HG03097 (cell line): ENCODE data around the gene MAJIN.
A peak's percentile ranks its signal among the peaks of the same experiment; 100 is the strongest.

Experiments used
- ATAC-seq: cut with Tn5 transposase; IDR thresholded peaks from one replicate; pipeline ENCODE4 v1.9.1; 2021; ENCODE audit not compliant: unreplicated experiment, low FRiP score

The MAJIN gene

GRCh38 chr11:64933935-64934681, 37.8 kb downstream of the MAJIN start:
- no peak for ATAC-seq

- ATAC-seq: no peak
Observed at GRCh38 chr11:64933213-64933934, 38.5 kb downstream of the MAJIN start.

GRCh38 chr11:64932324-64932723, 39.6 kb downstream of the MAJIN start:
- ATAC-seq: no peak

- no peak for ATAC-seq
Observed at GRCh38 chr11:64931290-64931689, 40.6 kb downstream of the MAJIN start.

GRCh38 chr11:64930340-64930739, 41.6 kb downstream of the MAJIN start:
- no peak for ATAC-seq

- ATAC-seq: no peak
Observed at GRCh38 chr11:64929625-64930024, 42.3 kb downstream of the MAJIN start.

- no peak for ATAC-seq
Observed at GRCh38 chr11:64928957-64929356, 43.0 kb downstream of the MAJIN start.

GRCh38 chr11:64926689-64927088, 45.2 kb downstream of the MAJIN start:
- ATAC-seq: no peak

GRCh38 chr11:64925536-64926436, 46.1 kb downstream of the MAJIN start:
- no peak for ATAC-seq

GRCh38 chr11:64924910-64925284, 47.0 kb downstream of the MAJIN start:
- no peak for ATAC-seq

GRCh38 chr11:64923944-64924909, 47.7 kb downstream of the MAJIN start, which contains the start of gene PPP2R5B:
PPP2R5B (plus strand) TSS chr11:64924689; CDS start chr11:64925735, 1,046 bp downstream.
- peak; percentile 66 for ATAC-seq

- ATAC-seq: no peak
Observed at GRCh38 chr11:64923151-64923661, 48.7 kb downstream of the MAJIN start.

- no peak for ATAC-seq
Observed at GRCh38 chr11:64921384-64921783, 50.5 kb downstream of the MAJIN start.

- ATAC-seq: no peak
Observed at GRCh38 chr11:64920124-64920523, 51.8 kb downstream of the MAJIN start.

GRCh38 chr11:64919627-64920026, 52.3 kb downstream of the MAJIN start:
- ATAC-seq: no peak

- no peak for ATAC-seq
Observed at GRCh38 chr11:64918017-64918416, 53.9 kb downstream of the MAJIN start.

GRCh38 chr11:64917663-64917995, 54.3 kb downstream of the MAJIN start:
- no peak for ATAC-seq

- ATAC-seq: peak; percentile 84
Observed at GRCh38 chr11:64916775-64917662, 54.9 kb downstream of the MAJIN start, which contains the start of gene ATG2A. ATG2A (minus strand) TSS chr11:64917209; CDS start chr11:64917135, 74 bp downstream.
